Suprapubic skin (tissue), 4 donors: ENCODE results near the gene ESR2. TPM values are rescaled to one million over a fixed set of nuclear protein-coding genes. Genes with fewer than 3 reads are reported as not detected.

Source experiments
- DNase-seq, 2 donors: peaks; one replicate each; pipeline ENCODE4 v3.0.0-alpha.2; 2019; ENCODE audit warnings: low spot score in 2 of 2
- H3K27ac ChIP-seq: fragments of 200-600 bp; sonication (generic); one replicate; pipeline ENCODE4 v1.5.1; 2019
- H3K27me3 ChIP-seq: fragments of 200-600 bp; sonication (generic); one replicate; pipeline ENCODE4 v1.5.1; 2019
- H3K36me3 ChIP-seq: fragments of 200-600 bp; sonication (generic); one replicate; pipeline ENCODE4 v1.5.1; 2019
- H3K4me1 ChIP-seq: fragments of 200-600 bp; sonication (generic); one replicate; pipeline ENCODE4 v1.5.1; 2019
- H3K4me3 ChIP-seq: fragments of 200-600 bp; sonication (generic); one replicate; pipeline ENCODE4 v1.5.1; 2019; ENCODE audit warnings: mild to moderate bottlenecking
- H3K9me3 ChIP-seq: fragments of 200-600 bp; sonication (generic); one replicate; pipeline ENCODE4 v1.5.1; 2019
- EP300 ChIP-seq: sonication (generic); formaldehyde crosslinking; IDR thresholded peaks from one replicate; pipeline ENCODE4 v1.6.1; 2017; ENCODE audit warnings: antibody characterized with exemption
- POLR2A ChIP-seq, 2 donors: fragments of 450-650 bp; IDR thresholded peaks; one replicate each; pipeline ENCODE4 v1.6.1; 2017; ENCODE audit warnings: antibody characterized with exemption in 2 of 2, mild to moderate bottlenecking in 2 of 2, moderate library complexity in 2 of 2
- POLR2AphosphoS5 ChIP-seq, 3 donors: sonication (generic); formaldehyde crosslinking; IDR thresholded peaks; one replicate each; pipeline ENCODE4 v1.6.1; 2017; ENCODE audit warnings: antibody characterized with exemption in 3 of 3
- WGBS: methylation state at CpG from one replicate; pipeline ENCODE4 v1.1.5; 2018; 5-methylcytosine and 5-hydroxymethylcytosine counted together
- total RNA-seq, 4 donors: library from RNA; depleted of rRNA; stranded (reverse); fragments of >200 nt; gene quantifications; one replicate each; pipeline ENCODE4 v1.1.0, GENCODE V29; 2016
- TF ChIP-seq, protein P1 (sequence below), 2 donors: fragments of 200-600 bp in 1 of 2; fragments of 450-650 bp in 1 of 2; sonication (generic) in 1 of 2; IDR thresholded peaks; one replicate each; pipeline ENCODE4 v1.5.1; 2016 to 2019; ENCODE audit warnings: antibody characterized with exemption in 2 of 2, mild to moderate bottlenecking in 1 of 2, moderate library complexity in 1 of 2

The ESR2 gene
- total RNA-seq, 4 donors from 2014 or later: 0.38 to 1.4 (median 1.1) TPM; not detected in 1

GRCh38 chr14:64260418-64260817 lies 33.8 kb downstream of the ESR2 start:
- Histone ChIP-seq H3K27ac (no peak overlapping the region), H3K4me1 (no peaks in the 10 kb centered on the region), H3K9me3 (no peaks in the 10 kb centered on the region), H3K27me3 (no peaks in the 10 kb centered on the region), H3K4me3 (no peak overlapping the region), H3K36me3 (no peaks in the 10 kb centered on the region)
- TF ChIP-seq POLR2AphosphoS5 (IDR thresholded peaks at IDR 0.05) (no peak), EP300 (no peak), POLR2A (IDR thresholded peaks at IDR 0.05) (no peak)
- TF ChIP-seq, protein P1, sequence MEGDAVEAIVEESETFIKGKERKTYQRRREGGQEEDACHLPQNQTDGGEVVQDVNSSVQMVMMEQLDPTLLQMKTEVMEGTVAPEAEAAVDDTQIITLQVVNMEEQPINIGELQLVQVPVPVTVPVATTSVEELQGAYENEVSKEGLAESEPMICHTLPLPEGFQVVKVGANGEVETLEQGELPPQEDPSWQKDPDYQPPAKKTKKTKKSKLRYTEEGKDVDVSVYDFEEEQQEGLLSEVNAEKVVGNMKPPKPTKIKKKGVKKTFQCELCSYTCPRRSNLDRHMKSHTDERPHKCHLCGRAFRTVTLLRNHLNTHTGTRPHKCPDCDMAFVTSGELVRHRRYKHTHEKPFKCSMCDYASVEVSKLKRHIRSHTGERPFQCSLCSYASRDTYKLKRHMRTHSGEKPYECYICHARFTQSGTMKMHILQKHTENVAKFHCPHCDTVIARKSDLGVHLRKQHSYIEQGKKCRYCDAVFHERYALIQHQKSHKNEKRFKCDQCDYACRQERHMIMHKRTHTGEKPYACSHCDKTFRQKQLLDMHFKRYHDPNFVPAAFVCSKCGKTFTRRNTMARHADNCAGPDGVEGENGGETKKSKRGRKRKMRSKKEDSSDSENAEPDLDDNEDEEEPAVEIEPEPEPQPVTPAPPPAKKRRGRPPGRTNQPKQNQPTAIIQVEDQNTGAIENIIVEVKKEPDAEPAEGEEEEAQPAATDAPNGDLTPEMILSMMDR (IDR thresholded peaks at IDR 0.05): no peak
- WGBS: 97% methylated on average over 20 of the region's 21 CpGs
- no peak for DNase-seq

- Histone ChIP-seq H3K4me1 (no peaks in the 10 kb centered on the region), H3K9me3 (no peaks in the 10 kb centered on the region), H3K27me3 (no peaks in the 10 kb centered on the region), H3K27ac (no peak overlapping the region), H3K4me3 (no peak overlapping the region), H3K36me3 (no peaks in the 10 kb centered on the region)
- no peak for TF ChIP-seq EP300
- TF ChIP-seq, protein P1 (IDR thresholded peaks at IDR 0.05): no peak
- TF ChIP-seq POLR2AphosphoS5 (IDR thresholded peaks at IDR 0.05): no peak
- no peak for TF ChIP-seq POLR2A (IDR thresholded peaks at IDR 0.05)
- DNase-seq: no peak
- WGBS: 79% methylated on average over 1 of the region's 1 CpG
Measured at GRCh38 chr14:64255756-64256155, 38.4 kb downstream of the ESR2 start.

DNA sequence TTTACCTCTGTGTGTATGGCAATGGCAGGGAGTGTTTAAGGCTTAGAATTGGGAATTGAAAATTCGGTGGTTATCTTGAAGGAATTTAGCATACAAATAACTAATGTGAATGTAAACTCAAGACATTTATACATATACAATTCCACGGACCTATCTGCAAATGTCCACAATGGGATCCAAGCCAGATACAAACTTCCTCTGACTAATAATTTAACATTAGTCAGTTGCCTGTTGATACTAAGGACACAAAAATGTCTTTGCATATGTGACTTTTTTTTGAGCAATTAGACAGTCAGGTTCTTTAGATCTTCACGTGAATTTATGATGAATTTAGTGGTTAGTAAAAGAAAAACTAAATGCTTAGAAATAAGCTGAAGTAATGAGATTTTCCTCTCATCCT lies 40.5 kb downstream of the ESR2 start:
- Histone ChIP-seq H3K27me3 (no peaks in the 10 kb centered on the region), H3K27ac (no peak overlapping the region), H3K4me3 (no peak overlapping the region), H3K4me1 (no peaks in the 10 kb centered on the region), H3K36me3 (no peaks in the 10 kb centered on the region), H3K9me3 (no peaks in the 10 kb centered on the region)
- DNase-seq: no peak
- no peak for TF ChIP-seq POLR2AphosphoS5 (IDR thresholded peaks at IDR 0.05)
- TF ChIP-seq, protein P1 (IDR thresholded peaks at IDR 0.05): no peak
- no peak for TF ChIP-seq EP300
- no peak for TF ChIP-seq POLR2A (IDR thresholded peaks at IDR 0.05)
- 68% methylated on average over 3 of the region's 3 CpGs for WGBS

- no peak for DNase-seq
Measured at GRCh38 chr14:64249363-64249762, 44.8 kb downstream of the ESR2 start.

DNA sequence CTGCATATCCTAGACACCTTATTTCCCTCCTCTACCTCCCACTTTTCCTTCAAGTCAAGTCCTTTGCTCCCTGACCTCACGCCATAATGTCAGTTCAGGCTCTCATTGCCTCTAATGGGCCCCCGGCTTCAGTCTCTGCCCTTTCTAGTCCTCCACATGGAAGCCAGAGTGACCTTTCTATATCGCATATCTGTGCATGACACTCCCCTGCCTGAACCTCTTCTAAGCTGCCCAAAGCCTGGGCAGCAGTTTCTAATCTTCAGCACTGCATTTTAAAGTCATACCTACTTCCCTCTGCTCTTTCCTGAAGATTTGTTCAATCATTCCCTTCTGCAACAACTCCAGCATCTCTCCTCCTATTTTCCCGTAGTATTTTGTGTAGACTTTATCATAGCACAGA lies 45.5 kb downstream of the ESR2 start:
- Histone ChIP-seq H3K9me3 (no peaks in the 10 kb centered on the region), H3K4me1 (no peaks in the 10 kb centered on the region), H3K27ac (no peak overlapping the region), H3K36me3 (no peaks in the 10 kb centered on the region), H3K4me3 (no peak overlapping the region), H3K27me3 (no peaks in the 10 kb centered on the region)
- TF ChIP-seq POLR2AphosphoS5 (IDR thresholded peaks at IDR 0.05) (no peak), POLR2A (IDR thresholded peaks at IDR 0.05) (no peak), EP300 (no peak)
- TF ChIP-seq, protein P1 (IDR thresholded peaks at IDR 0.05): no peak
- DNase-seq: no peak
- WGBS: 83% methylated on average over 4 of the region's 4 CpGs

More at GRCh38 chr14:64249363-64249762, 44.8 kb downstream of the ESR2 start:
- H3K36me3 ChIP-seq: no peaks in the 10 kb centered on the region
- TF ChIP-seq EP300 (no peak), POLR2A (IDR thresholded peaks at IDR 0.05) (no peak), POLR2AphosphoS5 (IDR thresholded peaks at IDR 0.05) (no peak)
- TF ChIP-seq, protein P1 (IDR thresholded peaks at IDR 0.05): no peak
- H3K27ac ChIP-seq: no peak overlapping the region
- WGBS: 71% methylated on average over 7 of the region's 7 CpGs
- no peaks in the 10 kb centered on the region for H3K27me3 ChIP-seq
- H3K9me3 ChIP-seq: no peaks in the 10 kb centered on the region
- no peak overlapping the region for H3K4me3 ChIP-seq
- H3K4me1 ChIP-seq: no peaks in the 10 kb centered on the region
